GM19025 (cell line): ENCODE results near the gene KRT74.

Experiments
- ATAC-seq: cut with Tn5 transposase; IDR thresholded peaks from one replicate; pipeline ENCODE4 v1.9.1; 2021; ENCODE audit warnings: mild to moderate bottlenecking, low read depth, moderate library complexity; ENCODE audit not compliant: unreplicated experiment

The KRT74 gene

GRCh38 chr12:52541709-52542108 lies 31.9 kb downstream of the KRT74 start:
- ATAC-seq: no peak

DNA sequence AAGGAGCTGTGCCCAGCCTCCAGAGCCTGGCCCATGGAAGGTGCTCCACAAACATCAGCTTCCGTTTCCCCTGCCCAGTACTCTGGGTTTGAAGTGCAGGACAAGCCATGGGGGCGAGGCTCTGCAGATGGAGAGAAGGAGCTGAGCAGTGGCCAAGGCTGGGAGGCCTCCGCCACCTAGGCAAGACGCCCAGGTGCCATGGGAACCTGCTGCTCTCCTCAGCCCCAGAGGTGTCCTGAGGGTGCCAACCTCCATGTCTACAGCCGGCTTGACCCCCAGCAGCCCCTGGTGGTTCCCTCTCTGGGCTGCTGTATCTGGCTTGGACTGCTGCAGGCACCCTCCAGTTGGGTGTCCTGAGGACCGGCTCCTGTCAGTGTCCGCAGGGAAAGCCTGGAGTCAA lies 33.1 kb downstream of the KRT74 start:
- no peak for ATAC-seq

DNA sequence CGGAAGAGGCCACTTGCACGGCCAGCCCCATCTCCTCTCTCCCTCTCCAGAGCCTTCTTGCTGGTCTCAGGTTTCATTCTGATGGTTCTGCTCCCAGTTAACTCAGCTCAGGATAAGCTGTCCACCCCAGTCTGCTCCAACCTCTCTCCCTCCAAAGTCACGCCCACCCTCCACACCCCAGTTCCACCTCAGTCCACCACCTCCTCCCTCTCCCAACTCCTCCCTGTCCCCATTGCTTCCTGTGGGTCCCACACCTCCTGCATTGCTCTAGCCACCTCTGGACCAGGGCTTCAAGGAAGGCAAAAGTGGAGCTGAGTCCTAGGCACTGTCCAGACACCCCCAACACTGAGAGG lies 33.8 kb downstream of the KRT74 start:
- ATAC-seq: no peak

DNA sequence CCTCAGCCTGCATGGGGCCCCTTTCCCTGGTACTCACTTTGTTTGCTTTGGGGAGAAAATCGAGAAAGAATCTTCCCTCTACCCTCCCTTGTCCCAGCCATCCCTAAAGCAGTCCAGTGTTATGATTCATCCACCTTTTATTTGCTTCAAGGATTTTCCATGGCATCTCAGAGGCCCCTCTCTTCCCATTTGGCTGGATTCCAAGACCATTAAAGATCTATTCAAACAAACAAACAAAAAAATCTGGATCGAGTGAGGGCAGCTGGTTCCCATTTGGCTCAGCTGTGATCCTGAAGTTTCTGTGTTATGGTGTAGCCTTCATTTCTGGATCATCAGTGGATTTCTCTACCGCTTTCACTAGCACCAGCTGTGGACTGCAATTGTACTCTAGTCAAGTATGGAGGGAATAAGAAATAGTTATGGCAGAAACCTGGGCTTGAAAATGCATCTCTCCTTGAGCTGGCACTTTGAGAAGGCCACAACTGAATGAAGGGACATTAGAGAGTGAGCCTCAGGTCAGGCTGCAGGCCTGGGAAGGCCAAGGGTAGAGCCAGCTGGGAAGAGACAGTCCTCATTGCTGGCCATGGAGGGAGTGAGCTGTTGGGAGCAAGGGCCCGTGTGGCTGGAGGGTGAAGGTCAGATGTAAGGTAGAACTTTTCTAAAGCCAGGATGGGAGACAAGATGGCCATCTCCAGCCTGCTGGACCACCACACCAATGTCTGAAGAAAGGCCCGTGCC lies 34.4 kb downstream of the KRT74 start:
- no peak for ATAC-seq

GRCh38 chr12:52537101-52537500 lies 36.5 kb downstream of the KRT74 start:
- no peak for ATAC-seq

- ATAC-seq: no peak
Observed at GRCh38 chr12:52535574-52535973, 38.1 kb downstream of the KRT74 start.

DNA sequence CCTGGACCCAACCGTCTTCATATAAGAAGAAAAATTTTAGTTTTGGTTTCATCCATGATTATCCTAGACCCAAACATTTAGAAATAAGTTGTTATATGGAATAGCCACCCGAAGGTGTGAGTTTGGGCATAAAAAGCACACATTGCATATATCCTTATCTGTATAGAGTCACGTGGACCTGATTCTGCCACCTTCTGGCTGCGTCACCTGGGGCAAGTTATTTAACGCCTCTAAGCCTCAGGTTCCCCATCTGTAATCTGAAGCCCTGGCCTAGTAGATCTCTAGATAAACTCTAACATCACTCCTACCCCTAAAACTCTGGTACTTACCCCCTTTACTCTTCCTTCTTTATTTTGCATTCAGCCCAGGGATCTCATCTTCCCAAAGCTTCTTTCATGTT lies 39.2 kb downstream of the KRT74 start:
- no peak for ATAC-seq

GRCh38 chr12:52533686-52534470 lies 39.8 kb downstream of the KRT74 start:
- ATAC-seq: no peak

DNA sequence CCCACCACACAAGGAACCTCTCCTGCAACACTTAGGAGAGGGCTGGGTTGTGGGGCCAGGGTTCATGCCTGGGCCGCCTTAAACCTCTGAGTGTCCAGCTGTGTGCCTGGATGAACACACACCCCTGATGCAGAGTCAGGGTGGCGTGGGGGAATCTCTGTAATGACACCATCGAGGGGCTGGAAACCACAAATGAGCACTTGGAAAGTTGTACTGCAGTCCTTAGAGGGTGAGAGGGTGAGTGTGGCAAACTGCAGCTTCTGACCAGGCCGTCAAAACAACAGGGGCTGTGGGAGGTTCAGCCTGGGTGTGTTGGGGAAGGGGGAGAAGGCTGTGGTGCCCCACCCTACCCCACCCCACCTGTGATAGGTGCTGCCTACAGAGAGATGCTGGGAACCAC lies 41.0 kb downstream of the KRT74 start:
- no peak for ATAC-seq

DNA sequence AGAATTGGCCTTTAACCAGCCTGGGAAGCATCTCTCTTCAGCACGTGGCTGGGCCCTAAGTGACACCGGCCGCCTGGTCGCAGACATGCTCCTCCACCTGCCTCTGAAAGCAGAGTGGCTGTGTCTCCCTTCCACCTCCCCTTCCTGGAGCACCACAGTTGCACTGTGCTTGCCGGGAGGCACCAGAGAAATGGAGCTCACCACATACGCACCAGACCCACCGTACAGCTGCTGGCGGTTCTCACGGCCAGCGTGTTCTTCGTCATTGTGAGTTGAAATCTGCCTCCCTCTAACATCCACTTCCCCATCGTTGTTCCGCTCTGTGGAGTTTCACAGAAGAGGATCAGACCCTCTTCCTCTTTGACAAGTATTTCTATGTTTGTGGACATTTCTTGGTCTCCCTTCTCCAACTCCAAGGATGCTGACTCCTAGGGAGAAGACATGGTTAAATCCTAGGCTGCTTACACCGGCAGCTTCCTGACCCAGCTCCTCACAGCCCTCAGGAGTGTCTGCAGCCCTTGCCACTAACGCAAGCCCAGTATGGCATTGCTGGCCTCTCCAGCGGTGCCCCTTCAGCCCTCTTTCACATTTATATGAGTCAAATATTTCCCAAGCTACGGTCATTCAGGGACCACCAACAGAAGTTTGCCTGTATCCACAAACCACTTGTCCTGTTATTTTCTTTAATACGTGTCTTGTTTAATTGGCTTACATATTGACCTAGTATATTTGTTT lies 41.9 kb downstream of the KRT74 start:
- no peak for ATAC-seq

GRCh38 chr12:52530905-52531304 lies 42.7 kb downstream of the KRT74 start:
- no peak for ATAC-seq

DNA sequence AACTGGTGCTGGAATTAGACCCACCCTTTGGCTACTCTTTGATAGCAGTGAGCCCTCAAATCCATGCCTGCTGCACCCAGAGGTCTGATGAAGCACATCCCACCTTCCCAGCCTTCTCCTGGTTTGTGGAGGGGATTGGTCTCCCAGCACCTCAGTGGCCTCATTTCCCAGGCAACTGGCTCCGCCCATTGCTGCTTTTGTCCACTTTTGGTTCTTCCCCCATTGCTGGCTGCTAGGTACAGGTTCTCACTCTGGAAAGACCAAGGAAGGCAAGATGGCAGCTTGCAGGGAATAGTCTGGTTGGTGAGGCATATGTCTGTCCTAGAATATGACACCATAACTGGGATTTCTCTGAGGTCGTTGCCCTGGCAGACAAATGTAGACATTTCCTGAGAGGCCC lies 43.3 kb downstream of the KRT74 start:
- no peak for ATAC-seq

GRCh38 chr12:52529846-52530245 lies 43.8 kb downstream of the KRT74 start:
- no peak for ATAC-seq

DNA sequence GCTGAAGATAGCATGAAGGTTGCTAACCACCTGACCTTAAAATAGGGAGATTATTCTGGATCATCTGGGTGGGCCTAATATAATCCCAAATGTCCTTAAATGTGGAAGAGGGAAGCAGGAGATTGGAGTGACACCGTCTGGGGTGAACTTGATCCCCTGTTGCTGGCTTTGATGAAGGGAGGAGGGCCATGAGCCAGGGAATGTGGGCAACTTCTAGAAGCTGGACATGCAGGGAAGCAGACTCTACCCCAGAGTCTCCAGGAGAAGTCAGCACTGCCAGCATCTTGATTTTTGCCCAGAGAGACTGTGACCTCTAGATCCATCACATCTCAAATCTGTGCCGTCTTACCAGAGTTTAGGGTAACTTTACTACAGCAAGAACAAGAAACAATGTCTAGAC lies 44.2 kb downstream of the KRT74 start:
- ATAC-seq: no peak

DNA sequence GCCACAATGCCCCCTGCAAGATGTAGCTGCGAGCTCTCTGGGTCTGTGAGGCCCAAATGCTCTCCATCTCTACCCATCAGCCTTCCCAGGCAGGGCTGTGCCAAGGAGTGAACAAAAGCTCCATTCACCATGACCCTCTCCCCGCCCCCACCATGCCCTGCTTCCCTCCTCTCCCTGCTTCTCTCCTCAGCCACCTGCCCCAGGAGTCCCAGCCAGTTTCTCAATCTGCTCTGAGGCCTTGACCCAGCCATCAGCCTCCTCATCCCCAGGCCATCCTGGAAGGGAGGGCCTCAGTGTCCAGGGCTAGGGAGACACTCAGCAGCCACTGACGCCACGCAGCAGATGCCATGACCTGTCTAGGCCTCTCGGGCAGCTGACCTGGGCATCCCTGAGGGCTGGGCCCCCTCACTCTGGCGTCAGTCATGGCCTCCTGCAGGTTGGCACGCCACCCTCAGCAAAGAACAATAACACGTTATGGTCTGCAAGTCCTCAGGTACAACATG lies 45.0 kb downstream of the KRT74 start:
- no peak for ATAC-seq

GRCh38 chr12:52527121-52527800 lies 46.4 kb downstream of the KRT74 start:
- ATAC-seq: no peak

GRCh38 chr12:52526511-52526951 lies 47.1 kb downstream of the KRT74 start:
- ATAC-seq: no peak

DNA sequence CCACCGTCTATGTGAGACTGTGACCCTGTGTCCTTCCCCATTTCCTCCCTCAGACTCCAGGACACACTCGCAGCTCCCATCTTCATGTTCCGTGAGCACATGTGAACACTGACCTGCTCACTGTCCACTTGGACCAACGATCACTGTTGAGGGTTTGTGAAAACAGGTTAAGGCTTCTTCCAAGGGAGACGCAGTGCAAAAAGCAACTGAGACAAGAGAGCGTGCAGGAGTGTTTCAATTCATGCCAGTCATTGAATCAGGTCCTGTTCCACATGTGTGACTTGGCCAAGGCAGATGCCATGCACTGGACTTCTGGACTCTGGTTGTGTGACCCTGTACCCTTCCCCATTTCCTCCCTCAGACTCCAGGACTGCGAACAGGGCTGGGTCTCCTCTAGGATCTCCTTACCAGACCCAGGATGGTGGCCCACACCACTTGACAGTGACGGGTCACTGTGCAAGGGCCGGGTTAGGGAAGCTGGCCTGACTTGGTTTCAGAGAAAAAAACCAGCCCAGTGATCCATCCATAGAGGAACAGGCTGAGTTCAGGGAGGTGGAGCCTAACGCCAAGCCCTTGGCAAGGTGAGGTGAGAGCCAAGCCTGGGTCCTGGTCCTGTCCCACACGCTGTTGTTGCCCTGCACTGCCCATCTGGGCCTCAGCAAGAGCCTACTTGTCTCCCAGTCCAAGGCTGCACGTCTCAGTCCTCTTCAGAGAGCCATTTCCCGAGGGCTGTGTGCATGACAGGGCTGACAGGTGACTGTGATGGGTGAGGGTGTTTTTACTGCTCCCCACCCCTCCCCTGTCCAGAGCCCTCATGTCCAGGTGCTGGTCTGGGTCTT lies 47.8 kb downstream of the KRT74 start:
- no peak for ATAC-seq

GRCh38 chr12:52524898-52525591 lies 48.6 kb downstream of the KRT74 start:
- no peak for ATAC-seq
